NCI-H2107 treated with DMSO at 0.1 percent for 48 hours (cell line): ENCODE results near the gene SCUBE1.
"Not testable (repeated sequence)": the region's sequence is repeated elsewhere in the genome, so short reads cannot be mapped to it uniquely, and the experiment has no call there.

ENCODE experiments used
- DNase-seq: peaks from one replicate; lab custom pipeline; 2025; ENCODE audit not compliant: unreplicated experiment; lab: John Stamatoyannopoulos, UW

Gene SCUBE1

GRCh38 chr22:43281394-43281793 is 61.8 kb downstream of the SCUBE1 start:
- no peak for DNase-seq

DNA sequence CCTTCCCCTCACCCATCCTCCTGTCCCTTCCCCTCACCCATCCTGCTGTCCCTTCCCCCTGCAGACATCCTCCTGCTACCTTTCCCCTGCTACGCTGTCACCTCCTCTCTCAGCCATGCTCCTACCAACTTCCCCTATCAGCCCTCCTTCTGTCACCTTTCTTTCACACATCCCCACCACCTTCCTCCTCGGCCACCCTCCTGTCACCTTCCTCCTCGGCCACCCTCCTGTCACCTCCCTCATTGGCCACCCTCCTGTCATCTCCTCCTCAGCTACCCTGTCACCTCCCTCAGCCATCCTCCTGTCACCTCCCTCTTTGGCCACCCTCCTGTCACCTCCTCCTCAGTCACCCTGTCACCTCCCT is 62.7 kb downstream of the SCUBE1 start:
- DNase-seq: not testable (repeated sequence)

DNA sequence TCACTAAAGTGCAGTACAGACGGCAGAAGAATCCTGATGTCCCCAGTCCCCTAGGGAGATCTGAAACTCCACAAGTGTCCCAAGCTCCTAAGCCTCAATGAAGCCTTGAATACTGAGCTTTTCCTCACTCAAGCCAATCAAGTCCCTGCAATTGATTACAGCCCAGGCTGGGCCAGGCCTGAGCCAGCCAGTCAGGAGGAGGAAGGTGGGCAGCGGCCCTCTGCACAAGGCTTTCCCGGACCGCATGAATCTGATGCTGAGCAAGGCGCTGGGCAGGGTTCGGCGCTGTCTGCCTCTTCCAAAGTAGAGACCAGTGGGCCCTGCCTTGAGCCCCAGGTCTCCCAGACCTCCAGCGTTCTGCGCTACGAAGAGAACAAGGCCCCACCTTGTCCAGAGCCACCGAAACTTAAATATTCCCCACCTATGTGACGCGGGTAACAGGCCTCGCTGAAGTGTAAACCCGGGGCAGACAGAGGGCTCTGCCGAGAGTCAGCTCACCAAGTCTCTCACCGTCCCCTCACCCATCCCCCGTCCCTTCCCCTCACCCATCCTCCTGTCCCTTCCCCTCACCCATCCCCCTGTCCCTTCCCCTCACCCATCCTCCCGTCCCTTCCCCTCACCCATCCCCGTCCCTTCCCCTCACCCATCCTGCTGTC is 63.2 kb downstream of the SCUBE1 start:
- DNase-seq: no peak

DNA sequence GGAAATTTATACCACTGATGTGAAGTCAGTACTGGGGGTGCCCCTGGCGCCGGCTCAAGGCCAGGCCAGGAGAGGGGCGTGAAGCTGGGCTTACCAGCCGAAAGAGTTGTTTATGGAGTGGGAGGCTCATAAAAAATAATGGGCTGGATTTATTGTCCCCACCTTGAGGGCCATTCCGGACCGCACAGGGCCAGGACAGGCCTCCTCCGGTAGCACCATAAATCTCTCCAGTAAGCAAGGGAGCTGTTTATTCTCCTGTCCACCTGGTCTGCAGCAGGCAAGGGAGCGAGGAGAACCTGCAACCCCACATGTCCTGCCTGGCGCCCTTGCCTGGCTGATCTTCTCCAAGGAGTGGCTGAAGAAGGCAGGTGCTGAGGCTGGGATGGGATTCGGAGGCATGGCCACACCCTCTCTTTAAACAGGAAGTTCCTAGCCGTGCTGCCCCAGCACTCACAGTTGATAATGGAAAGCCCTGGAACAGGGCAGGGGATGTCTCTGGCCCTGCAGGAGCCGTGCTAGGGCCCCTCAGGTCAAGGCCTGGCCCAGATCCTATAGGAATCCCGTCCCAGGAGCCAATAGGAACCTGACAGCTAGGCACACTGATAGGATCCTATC is 65.1 kb downstream of the SCUBE1 start:
- DNase-seq: no peak

DNA sequence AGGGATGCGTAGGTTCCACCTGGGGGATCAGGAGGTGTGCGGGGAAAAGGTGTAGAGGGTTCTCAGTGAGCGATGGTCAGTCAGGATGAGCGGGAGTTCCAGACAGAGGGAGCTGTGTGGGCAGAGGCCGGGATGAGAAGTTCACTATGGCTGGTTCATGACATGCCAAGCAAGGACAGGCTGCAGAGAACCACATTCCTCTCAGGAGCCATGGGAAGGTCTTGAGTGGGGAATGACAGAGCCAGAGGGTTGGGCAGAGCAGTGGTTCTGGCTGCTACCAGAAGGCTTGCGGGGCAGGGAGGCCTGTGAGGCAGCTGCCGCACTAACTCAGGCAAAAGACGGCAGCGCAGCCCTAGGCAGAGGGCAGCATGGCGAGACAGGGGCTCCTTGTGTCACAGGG is 66.1 kb downstream of the SCUBE1 start:
- no peak for DNase-seq

- DNase-seq: no peak
These were observed 66.9 kb downstream of the SCUBE1 start for GRCh38 chr22:43276321-43276720.

- no peak for DNase-seq
These were observed 67.4 kb downstream of the SCUBE1 start for GRCh38 chr22:43275545-43276317.

DNA sequence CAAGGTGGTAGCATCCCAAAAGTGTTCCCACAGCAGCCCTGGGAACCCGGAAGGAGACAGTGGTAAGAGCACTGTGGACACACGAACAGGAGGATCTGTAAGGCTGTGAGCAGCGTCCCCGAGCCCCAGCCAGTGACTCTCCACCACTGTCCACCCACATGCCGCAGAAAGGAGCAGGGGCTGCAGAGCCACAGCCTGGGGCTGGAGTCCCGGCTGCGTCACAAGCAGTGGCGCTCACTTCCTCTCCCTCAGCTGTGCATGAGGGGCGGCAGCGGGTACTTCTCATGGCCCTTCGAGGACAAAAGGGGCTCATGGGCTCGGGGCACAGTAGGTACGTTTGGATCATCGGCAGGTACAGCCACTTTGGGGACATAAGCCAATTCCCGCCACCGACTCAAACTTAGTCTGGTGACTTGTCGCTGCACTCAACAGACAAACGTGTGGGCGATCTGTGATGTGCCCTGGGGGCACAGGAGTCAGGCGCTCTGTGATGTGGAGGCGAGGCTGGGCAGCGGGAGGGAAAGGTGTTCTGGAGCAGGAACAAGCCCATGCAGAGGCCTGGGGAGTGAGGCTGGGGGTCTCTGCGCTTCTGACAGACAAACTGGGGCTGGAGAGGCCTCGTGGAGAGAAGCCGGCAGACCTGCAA is 68.5 kb downstream of the SCUBE1 start:
- DNase-seq: no peak

- no peak for DNase-seq
These were observed 69.2 kb downstream of the SCUBE1 start for GRCh38 chr22:43273902-43274484.

GRCh38 chr22:43272869-43273318 is 70.3 kb downstream of the SCUBE1 start:
- DNase-seq: no peak

DNA sequence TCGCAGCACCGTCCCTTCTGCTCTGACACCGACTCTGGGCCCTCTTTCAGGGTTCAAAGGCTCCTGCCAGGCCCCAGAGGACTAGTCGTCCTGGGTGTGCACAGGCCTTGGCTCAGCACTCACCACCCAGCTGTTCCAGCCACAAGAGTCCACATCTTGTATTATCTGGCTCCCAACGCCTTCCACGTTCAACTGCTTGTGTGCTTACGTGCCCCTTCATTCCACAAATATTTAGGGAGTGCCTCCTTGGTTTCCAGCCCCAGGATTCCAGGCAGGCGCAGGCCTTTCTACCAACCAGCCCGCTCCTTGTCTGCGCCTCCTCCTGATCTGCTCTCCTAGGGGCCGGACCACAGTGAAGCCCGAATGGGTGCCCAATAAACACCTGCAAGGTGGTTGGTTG is 70.9 kb downstream of the SCUBE1 start:
- no peak for DNase-seq

GRCh38 chr22:43270949-43271348 is 72.2 kb downstream of the SCUBE1 start:
- no peak for DNase-seq

- DNase-seq: no peak
These were observed 72.8 kb downstream of the SCUBE1 start for GRCh38 chr22:43270314-43270908.

- no peak for DNase-seq
These were observed 73.5 kb downstream of the SCUBE1 start for GRCh38 chr22:43269646-43270045.

- DNase-seq: no peak
These were observed 73.9 kb downstream of the SCUBE1 start for GRCh38 chr22:43269246-43269645.

DNA sequence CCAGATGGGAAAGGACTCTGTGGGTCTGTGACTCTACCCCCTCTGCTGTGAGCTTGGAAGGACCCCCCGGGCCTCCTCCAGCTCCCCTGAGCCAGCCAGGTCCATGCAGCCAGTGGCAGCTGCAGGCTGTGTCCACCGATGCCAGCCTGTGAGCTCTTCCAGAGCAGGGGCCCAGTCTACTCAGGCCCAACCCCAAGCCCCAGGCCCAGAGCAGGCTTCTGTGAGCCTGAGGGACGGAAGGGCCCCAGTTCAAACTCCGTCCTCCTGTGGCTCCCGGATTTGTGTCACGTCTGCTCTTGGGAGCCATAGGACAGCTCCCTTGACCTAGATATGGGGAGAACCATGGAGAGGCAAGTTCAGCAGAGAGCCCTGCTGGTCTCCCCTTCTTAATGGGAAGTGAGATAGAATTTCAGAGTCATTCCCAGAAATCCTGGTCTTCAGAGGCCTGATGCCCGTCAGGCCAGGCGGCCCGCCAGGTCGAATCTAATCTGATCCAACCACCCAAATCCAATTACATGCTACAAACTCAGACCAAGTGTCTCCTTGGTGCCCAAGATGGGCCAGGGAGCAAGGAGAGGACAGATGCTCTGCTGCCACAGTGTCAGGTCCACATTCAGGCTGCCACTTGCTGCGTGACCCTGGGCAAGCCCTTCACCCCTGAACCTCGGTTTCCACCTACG is 75.1 kb downstream of the SCUBE1 start:
- no peak for DNase-seq

GRCh38 chr22:43267332-43267980 is 75.7 kb downstream of the SCUBE1 start:
- no peak for DNase-seq

DNA sequence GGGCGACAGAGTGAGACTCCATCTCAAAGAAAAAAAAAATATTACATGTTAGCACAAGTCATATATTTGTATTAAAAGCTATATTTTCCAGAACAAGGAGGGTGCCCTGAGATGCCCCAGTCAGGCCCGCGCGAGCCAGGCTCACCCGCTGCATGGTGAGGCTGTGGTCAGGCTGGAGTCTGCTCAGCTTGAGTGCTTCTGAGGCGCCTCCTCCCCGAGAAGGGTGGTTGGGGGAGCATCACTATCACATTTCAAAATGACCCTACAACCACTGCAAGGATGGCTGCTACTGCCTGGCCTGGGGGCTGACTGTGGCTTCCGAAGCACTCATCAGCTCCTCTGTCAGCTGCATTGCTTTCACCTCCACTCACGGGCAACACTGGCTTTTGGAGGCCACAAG is 77.1 kb downstream of the SCUBE1 start:
- no peak for DNase-seq

GRCh38 chr22:43263645-43264514 is 79.3 kb downstream of the SCUBE1 start:
- no peak for DNase-seq
